Stimulated activated naive CD8-positive, alpha-beta T cell treated with anti-CD3 and anti-CD28 coated beads, Interleukin-15, Interleukin-2, amounts not matched to agents 100 U/mL and 50 U/mL, for 24 hours (primary cell): ENCODE results near the gene AGMO.

Experiments
- ATAC-seq: fragments of 150-1000 bp; cut with Tn5 transposase; one replicate; pipeline ENCODE4 v1.10.0; 2021
- DNase-seq: peaks from one replicate; pipeline ENCODE4 v3.0.0; 2021

Gene AGMO

GRCh38 chr7:15561835-15562234 lies at the start of gene AGMO:
TSS of gene AGMO (minus strand) at chr7:15562015.
- ATAC-seq, result no peak
- DNase-seq, result no peak

DNA sequence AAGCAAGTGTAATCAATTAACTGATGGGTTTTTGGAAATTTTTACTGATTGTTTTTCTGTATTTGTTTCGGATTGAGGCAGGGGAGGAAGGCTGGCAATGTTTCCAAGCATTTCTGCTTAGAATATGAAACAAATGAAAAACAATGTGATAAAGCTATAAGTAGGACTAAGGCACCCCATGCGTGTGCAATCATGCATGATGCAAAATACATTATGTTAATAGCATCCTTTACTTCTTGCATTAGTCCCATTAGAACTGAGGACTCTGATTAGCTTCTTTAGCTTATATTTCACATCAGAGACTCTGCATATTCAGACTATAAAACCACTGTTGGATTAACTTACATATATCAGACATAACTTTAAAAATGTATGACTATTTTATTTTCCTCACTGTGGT lies 48.7 kb upstream of the AGMO start:
- ATAC-seq (no peak), DNase-seq (no peak)

GRCh38 chr7:15609287-15609686 lies 47.5 kb upstream of the AGMO start:
- no peak for DNase-seq
- no peak for ATAC-seq

GRCh38 chr7:15607529-15608210 lies 45.9 kb upstream of the AGMO start:
- ATAC-seq (no peak), DNase-seq (no peak)

DNA sequence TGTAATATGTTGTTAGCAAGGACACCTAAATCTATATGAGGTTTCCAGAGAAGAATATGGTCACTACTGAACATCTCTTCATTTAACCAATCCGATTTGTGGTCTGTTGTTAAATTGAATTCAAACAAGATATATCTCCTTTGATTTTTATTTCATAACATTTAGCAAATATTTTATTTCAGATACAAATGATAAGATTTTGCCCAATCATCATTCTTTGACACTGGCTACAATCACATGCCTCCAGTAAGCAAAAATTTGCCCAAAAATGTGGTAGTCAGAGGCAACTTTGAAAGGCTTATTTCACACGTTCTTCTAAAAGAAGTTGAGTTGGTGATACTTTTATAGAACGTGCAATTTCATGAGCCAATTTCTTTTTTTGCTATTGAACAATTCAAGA lies 44.7 kb upstream of the AGMO start:
- ATAC-seq, result no peak
- DNase-seq, result no peak

DNA sequence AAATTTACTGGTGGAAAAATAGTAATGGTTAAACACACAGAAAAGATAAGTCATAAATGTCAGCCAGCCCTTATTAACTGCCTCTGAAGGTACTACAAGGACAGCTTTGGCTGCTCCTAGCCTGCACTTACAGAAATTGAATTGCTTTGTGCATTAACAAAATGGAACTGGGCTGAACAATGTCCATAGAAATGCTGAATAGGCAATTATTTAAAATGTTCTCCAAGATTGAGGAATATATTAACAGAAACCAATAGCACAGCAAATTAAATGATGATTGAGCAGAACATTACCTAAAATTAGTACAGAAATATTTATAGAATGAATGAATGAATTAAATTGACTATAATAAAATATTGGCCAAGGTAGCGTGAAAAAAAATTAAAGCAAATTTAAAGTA lies 42.4 kb upstream of the AGMO start:
- ATAC-seq, result no peak
- no peak for DNase-seq

- DNase-seq (no peak), ATAC-seq (no peak)
These were observed 41.3 kb upstream of the AGMO start for GRCh38 chr7:15603124-15603523.

- ATAC-seq (no peak), DNase-seq (no peak)
These were observed 40.4 kb upstream of the AGMO start for GRCh38 chr7:15602236-15602635.

GRCh38 chr7:15601175-15601574 lies 39.4 kb upstream of the AGMO start:
- DNase-seq, result no peak
- ATAC-seq, result no peak

- DNase-seq, result no peak
- no peak for ATAC-seq
These were observed 38.5 kb upstream of the AGMO start for GRCh38 chr7:15600298-15600697.

DNA sequence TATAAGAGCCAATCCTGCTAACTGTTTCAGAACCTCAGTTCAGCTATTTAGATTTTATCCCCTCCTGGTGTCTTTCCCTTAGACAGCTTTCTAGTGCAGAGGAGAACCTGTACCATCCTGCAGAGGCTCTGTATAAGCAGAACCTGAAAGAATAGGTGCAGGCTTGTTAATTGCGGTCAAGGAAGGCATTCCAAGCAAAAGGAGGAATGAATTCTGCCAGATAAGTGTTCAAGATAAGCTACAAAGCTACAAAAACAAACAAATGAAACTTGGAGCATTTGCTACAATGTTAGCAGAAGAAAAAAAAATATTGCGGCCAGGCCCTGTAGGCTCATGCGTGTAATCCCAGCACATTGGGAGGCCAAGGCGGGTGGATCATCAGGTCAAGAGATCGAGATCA lies 32.6 kb upstream of the AGMO start:
- no peak for DNase-seq
- no peak for ATAC-seq

DNA sequence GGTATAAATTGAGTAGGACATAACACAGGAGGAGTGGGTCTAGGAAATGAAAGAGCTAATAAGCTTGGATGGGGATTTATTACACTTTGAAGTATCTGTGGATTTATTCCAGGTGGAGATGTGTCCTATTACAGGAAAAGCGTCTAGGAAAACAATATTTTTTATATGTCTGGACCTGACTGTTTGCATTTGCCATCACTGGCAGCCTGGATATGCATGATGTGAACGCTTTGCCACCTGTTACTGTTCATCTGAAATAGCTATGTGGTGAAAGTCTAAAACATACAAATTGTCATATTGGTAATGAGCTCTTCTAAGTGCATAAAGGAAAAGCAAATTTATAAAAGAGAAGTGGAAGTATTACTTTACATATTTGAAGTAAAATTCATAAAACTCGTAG lies 31.6 kb upstream of the AGMO start:
- DNase-seq, result no peak
- no peak for ATAC-seq

GRCh38 chr7:15586266-15586665 lies 24.5 kb upstream of the AGMO start:
- no peak for DNase-seq
- no peak for ATAC-seq

DNA sequence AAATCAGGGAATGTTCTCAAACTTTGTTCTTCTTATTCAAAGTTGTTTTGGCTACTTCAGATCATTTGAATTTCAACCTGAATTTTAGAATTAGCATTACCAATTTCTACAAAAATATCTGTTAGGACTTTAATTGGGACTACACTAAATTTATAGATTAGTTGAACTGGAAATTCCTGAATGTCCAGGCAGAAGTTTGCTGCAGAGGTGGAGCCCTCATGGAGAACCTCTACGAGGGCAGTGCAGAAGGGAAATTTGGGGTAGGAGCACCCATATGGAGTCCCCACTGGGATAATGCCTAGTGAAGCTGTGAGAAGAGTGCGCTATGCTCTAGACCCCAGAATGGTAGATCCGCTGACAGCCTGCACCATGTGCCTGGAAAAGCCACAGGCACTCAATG lies 22.8 kb upstream of the AGMO start:
- ATAC-seq, result no peak
- no peak for DNase-seq

DNA sequence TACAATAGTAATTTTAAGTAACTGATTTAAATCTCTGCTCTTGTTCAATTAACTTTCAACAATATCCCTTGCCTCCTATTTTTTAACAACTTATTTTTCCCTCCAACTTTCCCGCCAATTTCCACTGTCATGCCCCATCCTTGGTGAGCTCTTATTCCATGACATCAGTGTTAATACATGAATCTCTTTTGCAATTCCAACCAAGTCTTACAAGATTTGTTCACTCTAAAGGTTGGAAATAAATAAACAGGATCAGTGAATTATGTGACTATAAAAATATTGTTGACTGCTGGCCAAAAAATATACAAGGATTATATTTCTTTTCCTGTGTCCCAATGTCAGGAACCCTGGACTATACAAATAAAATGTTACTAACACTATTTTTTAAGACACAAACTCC lies 21.0 kb upstream of the AGMO start:
- ATAC-seq (no peak), DNase-seq (no peak)

- DNase-seq (no peak), ATAC-seq (no peak)
These were observed 19.6 kb upstream of the AGMO start for GRCh38 chr7:15581352-15581951.

- no peak for ATAC-seq
- no peak for DNase-seq
These were observed 19.0 kb upstream of the AGMO start for GRCh38 chr7:15580604-15581351.

GRCh38 chr7:15577600-15577999 lies 15.8 kb upstream of the AGMO start:
- ATAC-seq (no peak), DNase-seq (no peak)

GRCh38 chr7:15571301-15571878 lies 9.6 kb upstream of the AGMO start:
- DNase-seq, result no peak
- ATAC-seq, result no peak

GRCh38 chr7:15567652-15568051 lies 5.8 kb upstream of the AGMO start:
- ATAC-seq (no peak), DNase-seq (no peak)

GRCh38 chr7:15567036-15567435 lies 5.2 kb upstream of the AGMO start:
- ATAC-seq (no peak), DNase-seq (no peak)

DNA sequence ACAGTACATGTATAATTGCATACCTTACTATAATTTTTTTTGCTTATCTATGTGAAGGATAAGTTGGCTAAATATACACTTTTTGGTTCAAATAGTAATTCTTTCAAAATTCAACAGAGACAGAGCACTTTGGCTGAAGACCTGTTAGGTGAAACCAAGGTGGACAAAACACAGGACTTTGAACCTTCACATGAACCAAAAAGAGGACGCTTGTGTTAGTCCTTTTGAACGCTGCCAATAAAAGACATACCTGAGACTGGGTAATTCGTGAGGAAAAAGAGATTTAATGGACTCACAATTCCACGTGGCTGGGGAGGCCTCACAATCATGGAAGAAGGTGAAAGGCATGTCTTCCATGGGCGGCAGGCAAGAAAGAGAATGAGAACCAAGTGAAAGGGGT lies 4.7 kb upstream of the AGMO start:
- DNase-seq, result no peak

GRCh38 chr7:15560968-15561367 lies 847 bp downstream of the AGMO start:
- ATAC-seq, result no peak
- no peak for DNase-seq

More for the DNA sequence above, 4.7 kb upstream of the AGMO start:
- ATAC-seq, result no peak
